HG03565 (cell line): Measurements from ENCODE around the gene EIF4A3.

Experiments
- ATAC-seq: cut with Tn5 transposase; IDR thresholded peaks from one replicate; pipeline ENCODE4 v1.9.1; 2021; ENCODE audit warnings: mild to moderate bottlenecking, moderate library complexity; ENCODE audit not compliant: unreplicated experiment

EIF4A3 gene

DNA sequence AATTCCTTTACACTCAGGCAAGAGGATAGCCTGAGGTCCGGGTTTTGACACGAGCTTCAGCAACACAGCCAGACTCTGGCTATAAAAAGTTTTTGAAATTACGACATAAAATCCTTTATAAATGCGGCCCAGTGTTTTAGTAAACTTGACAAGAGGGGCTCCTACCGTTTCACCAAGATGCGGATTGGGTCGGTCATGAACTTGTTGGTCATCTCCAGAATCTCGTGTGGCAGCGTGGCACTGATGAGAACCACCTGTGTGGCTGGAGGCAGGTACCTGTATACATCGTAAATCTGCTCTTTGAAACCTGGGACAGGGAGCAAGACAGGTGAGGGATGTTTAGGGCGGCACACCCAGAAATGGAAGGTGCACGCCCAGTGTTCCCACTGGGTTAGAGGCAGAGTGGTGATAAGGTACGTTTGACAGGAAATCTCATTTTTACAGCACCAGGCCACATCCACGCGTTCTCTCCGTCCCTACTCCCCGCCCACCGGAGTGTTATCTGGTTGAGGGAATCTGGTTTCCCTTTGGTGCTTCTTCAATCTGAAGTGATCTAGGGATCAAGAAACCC lies 8.0 kb downstream of the EIF4A3 start:
- no peak for ATAC-seq

- ATAC-seq, result no peak
Observed at GRCh38 chr17:80137131-80137530, 9.8 kb downstream of the EIF4A3 start.

DNA sequence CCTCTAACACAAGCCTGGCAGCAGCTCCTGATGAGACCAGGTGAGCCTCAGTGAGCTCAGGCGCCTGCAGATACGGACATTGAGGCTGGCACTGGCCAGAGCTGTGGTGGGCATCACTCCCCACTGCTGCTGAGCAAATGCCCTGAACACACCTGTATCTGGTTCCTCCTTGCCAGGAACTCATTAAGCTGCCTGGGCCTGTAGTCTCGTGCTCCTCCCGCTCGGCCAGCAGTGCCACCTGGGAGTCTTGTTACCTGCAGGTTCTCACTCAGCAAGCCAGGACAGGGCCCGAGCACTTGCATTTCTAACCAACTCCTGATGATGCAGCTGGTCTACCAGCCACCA lies 13.3 kb downstream of the EIF4A3 start:
- ATAC-seq, result no peak

DNA sequence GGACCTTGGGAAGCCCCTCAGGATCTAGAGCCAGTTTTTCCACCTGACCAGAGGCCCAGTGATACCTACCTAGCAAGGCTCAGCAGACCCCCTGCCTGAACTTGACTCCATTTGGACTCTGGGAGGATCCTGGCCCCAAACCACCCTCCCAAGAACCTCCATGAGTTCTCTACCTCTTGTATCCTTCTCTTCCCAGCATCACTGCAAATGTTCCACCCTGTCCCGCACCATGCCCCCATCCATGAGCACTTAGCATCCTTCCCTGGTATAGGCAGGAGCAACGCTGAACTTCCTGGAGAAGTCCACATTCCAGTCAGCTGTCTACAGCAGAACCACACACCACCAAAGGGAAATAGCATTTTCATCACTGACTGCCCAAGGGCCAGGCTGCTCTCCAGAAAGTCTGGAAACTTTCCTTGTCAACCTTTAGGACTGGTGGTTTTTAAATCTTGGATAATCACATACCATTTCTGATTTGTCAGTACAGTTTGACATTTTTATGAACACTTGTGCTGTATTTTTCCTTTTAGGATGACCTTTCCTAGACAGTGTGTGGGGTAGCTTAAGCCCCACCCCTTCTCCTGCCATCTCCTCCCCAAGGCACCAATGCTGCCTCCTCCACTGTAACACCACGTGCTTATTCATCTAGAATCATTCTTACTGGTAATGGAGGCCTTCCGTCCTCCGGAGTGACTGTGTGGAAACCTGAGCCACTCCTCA lies 13.9 kb downstream of the EIF4A3 start:
- no peak for ATAC-seq

DNA sequence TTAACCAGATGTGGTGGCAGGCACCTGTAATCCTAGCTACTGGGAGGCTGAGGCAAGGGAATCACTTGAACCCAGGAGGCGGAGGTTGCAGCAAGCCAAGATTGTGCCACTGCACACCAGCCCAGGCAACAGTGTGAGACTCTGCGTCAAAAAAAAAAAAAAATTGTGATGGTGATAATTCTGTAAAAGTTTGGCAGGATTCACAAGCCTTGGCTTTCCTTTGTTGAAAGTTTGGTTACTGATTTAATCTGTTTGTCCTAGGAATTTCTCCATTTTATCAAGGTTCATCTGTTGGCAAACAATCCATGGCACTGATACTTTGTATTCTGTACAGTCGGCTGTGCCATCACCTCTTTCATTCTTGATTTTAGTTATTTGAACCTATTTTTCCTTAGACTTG lies 15.9 kb downstream of the EIF4A3 start:
- ATAC-seq, result no peak

DNA sequence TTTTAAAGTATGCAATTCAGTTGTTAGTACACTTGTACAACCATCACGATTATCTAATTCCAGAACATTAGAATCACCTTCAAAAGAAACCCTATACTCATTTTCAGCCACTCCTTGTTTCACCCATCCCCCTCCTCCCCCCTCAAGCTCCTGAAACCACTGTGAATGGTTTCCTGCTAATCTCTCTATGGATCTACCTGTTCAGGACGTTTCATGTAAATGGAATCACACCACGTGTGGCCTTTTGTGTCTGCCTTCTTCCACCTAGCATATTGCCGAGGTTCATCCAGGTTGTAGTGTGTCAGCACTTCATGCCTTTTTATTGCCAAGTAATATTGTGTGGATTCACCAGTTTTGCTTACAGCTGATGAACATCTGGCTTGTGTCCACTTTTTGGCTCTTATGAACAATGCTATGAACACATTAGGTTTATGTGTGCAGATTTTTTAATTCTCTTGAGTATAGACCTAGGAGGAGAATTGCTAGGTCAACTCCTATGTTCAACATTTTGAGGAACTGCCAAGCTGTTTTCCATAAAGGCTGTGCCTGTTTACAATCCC lies 17.8 kb downstream of the EIF4A3 start:
- no peak for ATAC-seq

DNA sequence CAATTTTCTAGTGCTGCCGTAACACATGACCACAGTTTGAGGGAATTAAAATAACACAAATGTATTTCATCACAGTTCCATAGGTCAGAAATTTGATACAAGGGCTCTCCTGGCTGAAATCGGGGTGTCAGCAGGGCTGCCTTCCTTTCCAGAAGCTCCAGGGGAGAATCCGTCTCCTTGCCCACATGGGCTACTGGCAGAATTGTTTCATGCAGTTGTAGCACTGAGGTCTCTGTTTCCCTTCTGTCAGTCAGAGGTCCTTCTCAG lies 20.5 kb downstream of the EIF4A3 start:
- no peak for ATAC-seq

DNA sequence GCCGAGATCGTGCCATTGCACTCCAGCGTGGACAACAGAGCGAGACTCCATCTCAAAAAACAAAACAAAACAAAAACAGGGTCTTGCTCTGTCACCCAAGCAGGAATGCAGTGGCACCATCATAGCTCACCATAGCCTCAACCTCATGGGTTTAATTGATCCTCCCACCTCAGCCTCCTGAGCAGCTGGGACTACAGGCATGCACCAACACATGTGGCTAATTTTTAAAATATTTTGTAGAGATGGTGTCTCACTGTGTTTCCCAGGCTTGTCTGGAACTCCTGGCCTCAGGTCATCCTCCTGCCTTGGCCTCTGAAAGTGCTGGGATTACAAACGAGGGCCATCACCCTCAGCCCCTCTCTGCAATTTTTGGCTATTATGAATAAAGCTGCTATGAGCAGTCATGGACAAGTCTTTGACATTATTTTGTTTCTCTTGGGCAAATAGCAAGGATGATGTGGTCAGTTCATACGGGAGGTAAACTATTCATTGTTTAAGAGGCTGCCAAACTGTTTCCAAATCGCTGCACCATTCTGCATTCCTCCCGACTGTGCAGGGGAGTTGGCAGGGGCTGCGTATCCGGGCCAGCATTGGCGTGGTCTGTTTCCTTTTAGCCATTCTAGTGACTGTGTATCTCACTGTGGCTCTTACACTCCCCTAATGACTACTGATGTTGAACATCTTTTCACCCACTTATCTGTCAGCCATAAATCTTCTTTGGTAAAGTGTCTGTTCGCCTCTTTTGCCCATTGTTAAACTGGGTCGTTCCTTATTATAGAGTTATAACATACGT lies 21.1 kb downstream of the EIF4A3 start:
- ATAC-seq, result no peak

DNA sequence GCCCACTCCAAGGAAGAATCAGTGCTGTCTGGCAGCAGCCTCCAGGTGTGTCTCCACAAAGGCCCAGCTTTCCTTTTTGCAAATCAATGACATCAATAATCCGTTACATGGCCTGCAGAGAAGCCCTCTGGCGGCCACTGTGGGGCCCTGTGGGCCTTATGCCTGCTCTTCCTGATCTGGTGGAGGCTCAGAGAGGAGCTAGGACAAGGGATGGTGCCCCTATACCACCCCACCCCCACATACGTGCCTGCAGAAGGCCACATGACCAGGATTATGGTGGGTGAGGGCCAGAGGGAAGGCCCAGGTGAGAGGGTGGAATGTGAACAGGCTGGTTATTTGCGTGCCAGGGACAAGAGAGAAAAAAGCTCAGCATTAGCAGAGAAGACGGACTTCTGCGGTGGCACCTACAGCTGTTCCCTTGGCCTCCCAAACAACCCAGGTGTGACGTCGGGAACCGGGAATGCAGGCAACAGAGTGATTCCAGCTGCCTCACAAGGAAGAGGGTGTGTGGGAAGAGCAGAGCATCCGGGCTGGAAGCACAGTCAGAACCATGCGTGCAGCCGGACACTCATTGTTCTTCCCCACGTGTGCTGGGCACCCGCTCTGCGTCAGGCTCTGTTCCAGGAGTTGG lies 22.5 kb downstream of the EIF4A3 start:
- ATAC-seq, result no peak

DNA sequence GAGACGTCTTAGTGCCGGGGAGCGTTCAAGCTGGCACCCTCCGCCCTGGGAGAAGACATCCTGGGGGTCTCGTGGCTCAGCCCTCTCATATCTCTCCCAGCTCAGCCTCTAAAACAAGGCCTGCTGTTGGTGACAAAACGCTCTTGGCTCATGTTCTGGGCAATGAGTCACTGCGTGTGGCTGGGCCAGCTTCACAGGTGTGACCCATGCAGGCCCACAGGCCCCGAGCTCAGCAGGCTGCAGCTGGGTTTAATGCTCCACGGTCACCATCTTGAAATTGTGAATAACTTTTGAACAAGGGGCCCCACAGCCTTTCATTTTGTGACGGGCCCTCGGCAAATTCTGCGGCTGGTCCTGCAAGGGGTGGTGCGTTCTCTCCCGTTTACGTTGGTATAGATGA lies 23.1 kb downstream of the EIF4A3 start:
- no peak for ATAC-seq

GRCh38 chr17:80122926-80123505 lies 23.9 kb downstream of the EIF4A3 start:
- no peak for ATAC-seq

GRCh38 chr17:80122026-80122575 lies 24.8 kb downstream of the EIF4A3 start:
- ATAC-seq, result no peak

GRCh38 chr17:80119839-80120238 lies 27.1 kb downstream of the EIF4A3 start:
- ATAC-seq, result no peak

GRCh38 chr17:80119271-80119791 lies 27.6 kb downstream of the EIF4A3 start:
- ATAC-seq, result no peak

- ATAC-seq, result no peak
Observed at GRCh38 chr17:80118601-80119270, 28.2 kb downstream of the EIF4A3 start.

DNA sequence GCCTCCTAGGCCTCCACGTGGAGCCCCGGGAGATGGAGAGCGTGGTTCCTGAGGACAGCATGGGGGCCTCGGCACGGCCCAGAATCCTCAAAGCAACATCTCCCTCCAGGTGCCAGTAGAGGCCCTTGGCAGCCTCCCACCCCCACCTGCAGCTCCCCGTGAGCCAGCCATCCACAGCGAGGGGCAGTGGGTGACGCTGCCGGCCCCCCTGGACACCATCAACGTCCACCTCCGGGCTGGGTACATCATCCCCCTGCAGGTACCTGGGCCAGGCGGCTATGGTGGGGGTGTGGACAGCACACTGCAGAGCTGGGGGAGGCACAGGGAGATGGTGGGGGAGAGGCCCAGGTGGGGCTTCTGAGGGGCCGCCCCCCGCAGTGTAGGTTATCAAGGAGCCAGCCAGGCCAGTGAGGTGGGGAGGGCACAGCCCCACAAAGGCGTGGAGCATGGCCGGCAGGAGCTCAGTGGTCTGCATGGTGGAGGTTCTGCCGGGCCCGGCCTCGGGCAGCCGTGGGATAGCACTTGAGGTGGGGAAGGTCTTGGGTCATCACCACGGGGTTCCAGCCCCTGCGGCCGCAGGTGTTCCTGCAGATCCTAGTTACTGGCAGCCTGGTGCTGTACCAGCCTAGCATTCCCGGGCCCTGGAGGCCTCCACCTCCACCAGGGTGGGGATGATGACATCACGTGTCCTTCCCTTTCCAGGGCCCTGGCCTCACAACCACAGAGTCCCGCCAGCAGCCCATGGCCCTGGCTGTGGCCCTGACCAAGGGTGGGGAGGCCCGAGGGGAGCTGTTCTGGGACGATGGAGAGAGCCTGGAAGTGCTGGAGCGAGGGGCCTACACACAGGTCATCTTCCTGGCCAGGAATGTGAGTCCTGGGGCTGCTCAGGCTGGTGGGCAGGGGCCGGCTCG lies 29.2 kb downstream of the EIF4A3 start:
- no peak for ATAC-seq

DNA sequence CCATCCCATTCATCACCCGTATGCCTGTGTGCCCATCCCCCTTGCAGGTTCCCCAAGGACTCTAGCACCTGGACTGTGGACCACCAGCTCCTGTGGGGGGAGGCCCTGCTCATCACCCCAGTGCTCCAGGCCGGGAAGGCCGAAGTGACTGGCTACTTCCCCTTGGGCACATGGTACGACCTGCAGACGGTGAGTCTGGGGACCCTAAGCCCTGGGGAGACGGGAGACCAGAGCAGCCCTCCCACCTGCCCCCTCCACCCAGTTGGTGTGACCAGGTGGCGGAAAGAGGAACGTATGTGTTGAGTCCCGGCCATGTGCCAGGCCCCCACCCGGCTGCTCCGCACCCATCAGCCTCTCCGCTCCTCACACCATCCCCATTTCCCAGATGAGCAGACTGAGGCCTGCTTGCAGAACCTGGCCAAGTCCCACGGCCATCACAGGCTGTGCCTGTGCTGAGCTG lies 30.0 kb downstream of the EIF4A3 start:
- ATAC-seq, result no peak

GRCh38 chr17:80116276-80116920 lies 30.5 kb downstream of the EIF4A3 start:
- ATAC-seq, result no peak

DNA sequence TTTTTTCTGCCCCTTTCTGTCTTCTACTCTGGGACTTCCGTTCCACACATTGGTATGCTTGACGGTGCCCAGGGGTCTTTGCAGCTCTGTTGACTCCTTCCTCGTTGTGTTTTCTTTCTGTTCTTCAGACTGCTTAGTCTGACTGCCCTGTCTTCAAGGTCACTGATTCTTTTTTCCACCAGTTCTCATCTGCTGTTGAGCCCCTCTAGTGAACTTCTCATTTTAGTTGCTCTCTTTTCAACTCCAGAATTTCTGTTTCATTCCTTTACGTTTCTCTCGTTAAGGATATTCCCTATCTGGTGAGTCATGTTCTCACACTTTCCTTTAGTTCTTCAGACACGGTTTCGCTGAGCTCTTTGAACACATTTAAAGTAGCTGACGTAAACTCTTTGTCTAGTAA lies 31.8 kb downstream of the EIF4A3 start:
- ATAC-seq, result no peak
